Tibial nerve (tissue), 4 donors: ENCODE results near the gene ANXA8L1. TPM values are rescaled to one million over a fixed set of nuclear protein-coding genes. Genes with fewer than 3 reads are reported as not detected.
"Not testable (repeated sequence)": the region's sequence is repeated elsewhere in the genome, so short reads cannot be mapped to it uniquely, and the experiment has no call there.

ENCODE experiments used
- DNase-seq, 2 donors: peaks; one replicate each; pipeline ENCODE4 v3.0.0-alpha.2; 2019; ENCODE audit warnings: low spot score in 2 of 2
- H3K27ac ChIP-seq, 4 donors: fragments of 200-600 bp; sonication (generic) in 3 of 4; one replicate each; pipeline ENCODE4 v1.5.1; 2017 to 2019; ENCODE audit warnings: mild to moderate bottlenecking in 1 of 4
- H3K27me3 ChIP-seq, 2 donors: fragments of 200-600 bp; sonication (generic) in 1 of 2; one replicate each; pipeline versions ENCODE4 v1.5.1 to v1.6.0; 2017 to 2019
- H3K36me3 ChIP-seq, 3 donors: fragments of 200-600 bp; sonication (generic); one replicate each; pipeline ENCODE4 v1.5.1; 2018 to 2019
- H3K4me1 ChIP-seq, 4 donors: fragments of 200-600 bp; sonication (generic) in 3 of 4; one replicate each; pipeline ENCODE4 v1.5.1; 2017 to 2019
- H3K4me3 ChIP-seq, 4 donors: fragments of 200-600 bp; sonication (generic) in 3 of 4; one replicate each; pipeline ENCODE4 v1.5.1; 2017 to 2019; ENCODE audit warnings: mild to moderate bottlenecking in 1 of 4, moderate library complexity in 1 of 4
- H3K9me3 ChIP-seq, 4 donors: fragments of 200-600 bp; sonication (generic) in 3 of 4; one replicate each; pipeline ENCODE4 v1.5.1; 2017 to 2019
- CTCF ChIP-seq, 5 experiments: fragments of 200-600 bp in 3 of 5; fragments of 450-650 bp in 2 of 5; sonication (generic) in 3 of 5; IDR thresholded peaks; one replicate each; pipeline ENCODE4 v1.5.1; 2016 to 2019; ENCODE audit warnings: antibody characterized with exemption in 5 of 5, mild to moderate bottlenecking in 3 of 5, moderate library complexity in 2 of 5
- EP300 ChIP-seq, 2 donors: sonication (generic); formaldehyde crosslinking; IDR thresholded peaks; one replicate each; pipeline ENCODE4 v1.6.1; 2017; ENCODE audit warnings: antibody characterized with exemption in 2 of 2, mild to moderate bottlenecking in 1 of 2
- POLR2A ChIP-seq, 2 donors: fragments of 450-650 bp; IDR thresholded peaks; one replicate each; pipeline ENCODE4 v1.6.1; 2017; ENCODE audit warnings: antibody characterized with exemption in 2 of 2, mild to moderate bottlenecking in 2 of 2, moderate library complexity in 2 of 2
- WGBS, 2 donors: methylation state at CpG; one replicate each; pipeline ENCODE4 v1.1.5; 2018; 5-methylcytosine and 5-hydroxymethylcytosine counted together
- total RNA-seq, 4 donors: library from RNA; depleted of rRNA; stranded (reverse); fragments of >200 nt; gene quantifications; one replicate each; pipeline ENCODE4 v1.1.0, GENCODE V29; 2016

ANXA8L1 gene
- 1 to 10 TPM in 3 of 4 donors, not detected in 1; 7.3 to 9.0 (median 8.6) TPM for total RNA-seq

GRCh38 chr10:46375406-46375805 lies at the start of gene ANXA8L1:
ANXA8L1 (plus strand) TSS chr10:46375776; CDS start chr10:46375852, 76 bp downstream.
- H3K36me3 ChIP-seq, DNase-seq, H3K27me3 ChIP-seq, H3K4me3 ChIP-seq, H3K9me3 ChIP-seq, H3K27ac ChIP-seq, H3K4me1 ChIP-seq: not testable (repeated sequence)
- 80 to 100% methylated on average over 1 to 4 of the region's 11 CpGs for whole genome bisulfite sequencing, 2 donors

GRCh38 chr10:46326066-46326465 lies 49.5 kb upstream of the ANXA8L1 start:
- Histone ChIP-seq H3K4me1 (peaks cover 0 to 9% (median 0%) of the 10 kb centered on the region in 4 donors), H3K9me3 (no peaks in the 10 kb centered on the region), H3K27ac (no peak overlapping the region), H3K27me3 (no peaks in the 10 kb centered on the region), H3K36me3 (no peaks in the 10 kb centered on the region), H3K4me3 (no peak overlapping the region)
- WGBS, 2 donors = 38 to 45% methylated on average over 1 of the region's 1 CpG
- DNase-seq = no peak
- no peak for TF ChIP-seq EP300 (IDR thresholded peaks at IDR 0.05)
- TF ChIP-seq POLR2A (IDR thresholded peaks at IDR 0.05) = no peak
- TF ChIP-seq CTCF (IDR thresholded peaks at IDR 0.05) = no peak

- peaks cover 0 to 9% (median 0%) of the 10 kb centered on the region in 4 donors for H3K4me1 ChIP-seq
- H3K27ac ChIP-seq = no peak overlapping the region
- TF ChIP-seq POLR2A (IDR thresholded peaks at IDR 0.05) = no peak
- TF ChIP-seq CTCF (IDR thresholded peaks at IDR 0.05) = no peak
- H3K27me3 ChIP-seq = no peaks in the 10 kb centered on the region
- DNase-seq = no peak
- no peak overlapping the region for H3K4me3 ChIP-seq
- H3K36me3 ChIP-seq = no peaks in the 10 kb centered on the region
- H3K9me3 ChIP-seq = no peaks in the 10 kb centered on the region
- WGBS, 2 donors = 98 to 99% methylated on average over 4 of the region's 4 CpGs
These were observed 48.6 kb upstream of the ANXA8L1 start for GRCh38 chr10:46326971-46327370.

- WGBS, 2 donors = 86 to 88% methylated on average over 4 to 5 of the region's 5 CpGs
- no peak overlapping the region for H3K4me3 ChIP-seq
- no peak overlapping the region for H3K27ac ChIP-seq
- no peak for DNase-seq
- peaks cover 0 to 9% (median 0%) of the 10 kb centered on the region in 4 donors for H3K4me1 ChIP-seq
- no peaks in the 10 kb centered on the region for H3K36me3 ChIP-seq
- TF ChIP-seq EP300 (IDR thresholded peaks at IDR 0.05) = no peak
- no peak for TF ChIP-seq POLR2A (IDR thresholded peaks at IDR 0.05)
- TF ChIP-seq CTCF (IDR thresholded peaks at IDR 0.05) = no peak
- no peaks in the 10 kb centered on the region for H3K27me3 ChIP-seq
- no peaks in the 10 kb centered on the region for H3K9me3 ChIP-seq
These were observed 47.9 kb upstream of the ANXA8L1 start for GRCh38 chr10:46327685-46328084.

GRCh38 chr10:46328853-46329689 lies 46.5 kb upstream of the ANXA8L1 start:
- DNase-seq = no peak
- Histone ChIP-seq H3K27ac (peak overlapping the region in 1 of 4 donors; percentile 53), H3K27me3 (no peaks in the 10 kb centered on the region), H3K36me3 (no peaks in the 10 kb centered on the region), H3K4me1 (peaks cover 0 to 9% (median 0%) of the 10 kb centered on the region in 4 donors), H3K9me3 (no peaks in the 10 kb centered on the region), H3K4me3 (no peak overlapping the region)
- TF ChIP-seq EP300 (IDR thresholded peaks at IDR 0.05) (no peak), POLR2A (IDR thresholded peaks at IDR 0.05) (no peak), CTCF (IDR thresholded peaks at IDR 0.05) (no peak)
- 51 to 64% methylated on average over 8 to 9 of the region's 9 CpGs for WGBS, 2 donors
